Activated CD4-positive, alpha-beta T cell treated with anti-CD3 and anti-CD28 coated beads, Interleukin-2, amount 10 ng/mL, durations not matched to agents 7 days and 5 days (primary cell): ENCODE measurements around the gene FAM241B. TPM values are rescaled to one million over a fixed set of nuclear protein-coding genes. Genes with fewer than 3 reads are reported as not detected.

Experiments used
- CTCF ChIA-PET: fragments of 350-600 bp; sonication (Branson Sonifier 250); formaldehyde crosslinking; loops from one replicate; lab custom pipeline; 2021; ENCODE audit warnings: antibody characterized with exemption; lab: Charles Lee
- POLR2A ChIA-PET: fragments of 350-600 bp; sonication (Branson Sonifier 250); formaldehyde crosslinking; loops from one replicate; lab custom pipeline; 2021; ENCODE audit warnings: antibody characterized with exemption; lab: Charles Lee
- DNase-seq: peaks from one replicate; pipeline ENCODE4 v3.0.0-alpha.2; 2020
- H3K27ac Mint-ChIP-seq: one replicate; pipeline ENCODE4 v1.8.0; 2021; ENCODE audit warnings: mild to moderate bottlenecking, moderate library complexity, mixed read lengths
- H3K27me3 Mint-ChIP-seq: one replicate; pipeline ENCODE4 v1.8.0; 2021; ENCODE audit warnings: mixed read lengths
- H3K36me3 Mint-ChIP-seq: one replicate; pipeline ENCODE4 v1.8.0; 2021; ENCODE audit warnings: low read depth, mixed read lengths
- H3K4me1 Mint-ChIP-seq: one replicate; pipeline ENCODE4 v1.8.0; 2021; ENCODE audit warnings: mixed read lengths
- H3K4me3 Mint-ChIP-seq: one replicate; pipeline ENCODE4 v1.8.0; 2021; ENCODE audit warnings: mild to moderate bottlenecking, moderate library complexity, mixed read lengths
- H3K9me3 Mint-ChIP-seq: one replicate; pipeline ENCODE4 v1.8.0; 2021; ENCODE audit warnings: mixed read lengths
- total RNA-seq, 2 experiments: library from RNA; stranded (reverse); gene quantifications; one replicate each; pipeline ENCODE4 v1.2.3, GENCODE V29; 2021

The FAM241B gene
- total RNA-seq, 2 experiments from 2014 or later = 3.4 to 4.2 TPM

DNA sequence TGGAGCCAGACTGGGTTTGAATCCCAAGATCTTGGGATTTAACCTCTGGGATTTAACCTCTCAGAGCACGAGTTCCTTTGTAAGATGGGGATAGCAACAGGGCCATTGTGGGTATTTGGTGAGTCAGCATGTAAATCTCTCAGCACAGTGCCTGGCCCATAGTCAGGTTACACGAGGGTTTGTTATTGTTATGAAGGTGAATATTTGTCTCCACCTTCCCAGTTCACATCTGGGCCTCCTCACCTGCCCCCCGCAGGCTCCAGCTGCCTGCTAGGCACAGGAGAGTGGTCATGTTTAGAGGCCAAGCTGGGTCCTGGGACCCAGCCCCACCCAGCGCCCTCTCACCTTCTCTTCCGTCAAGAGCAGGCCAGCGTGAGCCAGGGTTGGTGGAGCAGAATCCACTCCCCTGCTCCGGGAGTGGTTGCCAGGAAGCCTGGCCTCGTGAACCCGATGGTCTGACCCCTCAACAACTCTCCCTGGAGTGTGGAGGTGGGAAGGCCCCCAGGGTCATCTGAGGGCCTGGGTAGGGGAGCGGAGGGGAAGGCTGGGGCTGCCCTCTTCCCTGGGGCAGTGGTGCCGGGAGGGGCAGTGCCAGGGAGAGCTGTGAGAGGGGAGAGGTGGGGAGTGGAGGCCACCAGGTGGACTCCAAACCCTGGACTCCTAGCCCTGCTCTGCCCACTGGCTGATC is 26.0 kb downstream of the FAM241B start:
- Mint-ChIP-seq H3K4me3 (no peak overlapping the region), H3K27me3 (peaks cover 15% of the 10 kb centered on the region), H3K4me1 (peaks cover 14% of the 10 kb centered on the region), H3K9me3 (no peaks in the 10 kb centered on the region), H3K27ac (no peak overlapping the region), H3K36me3 (no peaks in the 10 kb centered on the region)
- POLR2A ChIA-PET = no interaction called here
- CTCF ChIA-PET = no interaction called here
- no peak for DNase-seq

GRCh38 chr10:69656742-69657269 is 26.8 kb downstream of the FAM241B start:
- POLR2A ChIA-PET = no interaction called here
- H3K36me3 Mint-ChIP-seq = no peaks in the 10 kb centered on the region

DNA sequence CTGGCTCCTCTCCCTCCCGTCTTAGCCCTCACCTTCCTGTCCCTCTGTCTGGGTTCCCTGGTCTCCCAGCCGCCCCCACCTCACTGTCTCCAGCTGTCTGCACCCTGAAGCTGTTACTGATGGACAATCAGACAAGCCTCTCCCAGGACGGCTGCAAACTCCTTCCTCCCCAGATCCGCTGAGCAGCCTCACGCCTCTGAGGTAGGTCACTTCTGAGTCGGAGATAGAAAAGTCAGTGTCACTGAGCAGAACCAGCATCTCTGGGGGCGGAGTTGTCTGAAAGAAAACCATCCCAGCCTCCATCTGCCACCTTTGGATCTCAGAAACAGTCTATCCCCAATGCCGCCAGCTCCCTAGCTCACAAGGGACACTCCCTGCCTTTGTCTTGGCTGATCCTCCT is 27.4 kb downstream of the FAM241B start:
- ChIA-PET POLR2A (no interaction called here), CTCF (interaction anchor here (1.6 kb wide), 1 partner anchor 12 kb away, joined by 4 read pairs; no protein-coding TSS in a partner anchor)
- Mint-ChIP-seq H3K27ac (no peak overlapping the region), H3K4me3 (no peak overlapping the region), H3K4me1 (peaks cover 7% of the 10 kb centered on the region), H3K36me3 (no peaks in the 10 kb centered on the region), H3K9me3 (no peaks in the 10 kb centered on the region), H3K27me3 (peaks cover 15% of the 10 kb centered on the region)
- DNase-seq = no peak

More at GRCh38 chr10:69656742-69657269, 26.8 kb downstream of the FAM241B start:
- Mint-ChIP-seq H3K4me1 (peaks cover 8% of the 10 kb centered on the region), H3K4me3 (no peak overlapping the region), H3K27me3 (peaks cover 15% of the 10 kb centered on the region), H3K27ac (no peak overlapping the region), H3K9me3 (no peaks in the 10 kb centered on the region)
- CTCF ChIA-PET = interaction anchor here (1.6 kb wide), 1 partner anchor 12 kb away, joined by 4 read pairs; no protein-coding TSS in a partner anchor
- no peak for DNase-seq

DNA sequence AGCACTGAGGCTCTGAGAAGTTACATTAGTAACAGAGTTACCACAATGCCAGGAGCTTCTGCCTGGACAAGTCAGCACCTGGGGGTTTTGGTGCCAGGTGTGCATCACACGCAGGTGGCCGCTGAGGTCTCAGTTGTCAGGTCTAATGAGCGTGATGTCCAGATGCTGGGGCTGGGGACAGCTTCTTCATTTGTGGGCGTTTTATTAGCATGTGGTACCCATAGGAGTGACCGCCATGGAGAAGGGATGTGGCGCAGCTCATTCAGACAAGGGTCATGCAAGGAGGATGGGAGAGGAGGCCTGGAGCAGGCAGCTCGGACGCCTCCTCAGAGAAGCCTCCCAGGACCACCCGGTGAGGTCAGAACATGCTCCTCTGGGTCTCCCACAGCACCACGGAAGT is 27.8 kb downstream of the FAM241B start:
- Mint-ChIP-seq H3K27ac (no peak overlapping the region), H3K4me1 (peaks cover 7% of the 10 kb centered on the region), H3K36me3 (no peaks in the 10 kb centered on the region), H3K9me3 (no peaks in the 10 kb centered on the region), H3K27me3 (peaks cover 15% of the 10 kb centered on the region), H3K4me3 (no peak overlapping the region)
- ChIA-PET POLR2A (no interaction called here), CTCF (interaction anchor here (1.6 kb wide), 1 partner anchor 13 kb away, joined by 4 read pairs; no protein-coding TSS in a partner anchor)
- DNase-seq = no peak

DNA sequence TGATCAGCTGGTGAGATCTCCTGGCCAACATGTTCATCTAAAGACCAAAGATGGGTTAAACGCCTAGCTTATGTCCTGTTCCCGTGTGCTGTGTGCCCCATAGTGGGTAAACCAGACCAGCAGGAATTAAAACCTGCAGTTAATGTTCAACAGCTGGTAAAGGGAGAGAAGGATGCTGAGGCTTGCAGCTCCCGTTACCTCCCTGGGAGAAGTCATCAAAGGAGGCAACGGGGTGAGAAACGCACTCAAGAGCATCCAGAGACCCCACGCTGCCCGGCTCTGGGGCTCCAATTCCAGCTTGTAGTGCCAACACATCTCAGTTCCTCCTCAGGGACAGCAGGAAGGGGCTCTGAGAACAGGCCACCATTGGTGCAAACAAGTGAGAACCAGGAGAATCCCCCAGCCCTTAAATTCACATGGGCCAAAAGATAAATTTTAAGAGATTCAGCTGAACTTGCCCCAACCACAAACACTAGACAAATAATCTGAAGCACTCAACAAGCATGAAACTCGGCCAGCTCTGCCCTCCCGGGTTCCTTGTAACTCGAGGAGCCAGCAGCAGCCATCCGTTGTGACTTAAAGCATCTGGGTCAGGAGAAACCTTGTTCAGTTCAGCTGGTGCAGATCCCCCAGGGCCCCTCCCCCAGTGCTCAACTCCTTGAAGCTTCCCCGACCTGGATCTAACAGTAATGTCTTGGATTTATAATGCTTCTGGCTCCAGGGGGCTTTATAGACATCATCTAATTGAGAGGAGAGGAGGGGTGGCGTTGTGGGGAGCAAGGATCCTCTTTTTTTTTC is 29.4 kb downstream of the FAM241B start:
- Mint-ChIP-seq H3K4me3 (no peak overlapping the region), H3K4me1 (peaks cover 7% of the 10 kb centered on the region), H3K36me3 (no peaks in the 10 kb centered on the region), H3K27me3 (peaks cover 15% of the 10 kb centered on the region), H3K9me3 (no peaks in the 10 kb centered on the region), H3K27ac (no peak overlapping the region)
- ChIA-PET POLR2A (no interaction called here), CTCF (interaction anchor here (0.9 to 1.0 kb wide), 2 partner anchors 12 to 25 kb away, joined by 3 to 8 read pairs; no protein-coding TSS in a partner anchor)
- no peak for DNase-seq

DNA sequence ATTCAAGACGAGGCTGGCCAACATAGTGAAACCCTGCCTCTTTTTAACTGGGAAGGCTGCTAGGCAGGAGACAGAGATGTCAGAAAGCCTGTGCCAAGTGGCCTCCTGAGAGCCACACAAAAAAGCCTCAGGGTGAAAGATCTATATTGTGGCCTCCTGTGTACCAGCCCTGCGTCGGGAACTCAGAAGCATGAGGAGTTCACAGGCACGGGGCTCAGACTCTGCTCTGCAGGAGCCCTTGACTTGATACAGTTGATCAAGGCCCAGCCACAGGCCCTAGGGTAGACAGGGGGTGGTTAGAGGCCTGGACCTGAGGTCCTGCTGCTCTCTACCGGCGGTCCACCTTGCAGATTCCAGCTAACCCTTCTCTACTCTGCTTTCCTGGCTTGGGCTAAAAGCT is 30.2 kb downstream of the FAM241B start:
- Mint-ChIP-seq H3K4me3 (no peak overlapping the region), H3K27ac (no peak overlapping the region), H3K27me3 (peaks cover 14% of the 10 kb centered on the region), H3K36me3 (no peaks in the 10 kb centered on the region), H3K4me1 (peaks cover 7% of the 10 kb centered on the region), H3K9me3 (no peaks in the 10 kb centered on the region)
- ChIA-PET POLR2A (no interaction called here), CTCF (interaction anchor here (0.9 kb wide), 1 partner anchor 26 kb away, joined by 3 read pairs; no protein-coding TSS in a partner anchor)
- DNase-seq = no peak

DNA sequence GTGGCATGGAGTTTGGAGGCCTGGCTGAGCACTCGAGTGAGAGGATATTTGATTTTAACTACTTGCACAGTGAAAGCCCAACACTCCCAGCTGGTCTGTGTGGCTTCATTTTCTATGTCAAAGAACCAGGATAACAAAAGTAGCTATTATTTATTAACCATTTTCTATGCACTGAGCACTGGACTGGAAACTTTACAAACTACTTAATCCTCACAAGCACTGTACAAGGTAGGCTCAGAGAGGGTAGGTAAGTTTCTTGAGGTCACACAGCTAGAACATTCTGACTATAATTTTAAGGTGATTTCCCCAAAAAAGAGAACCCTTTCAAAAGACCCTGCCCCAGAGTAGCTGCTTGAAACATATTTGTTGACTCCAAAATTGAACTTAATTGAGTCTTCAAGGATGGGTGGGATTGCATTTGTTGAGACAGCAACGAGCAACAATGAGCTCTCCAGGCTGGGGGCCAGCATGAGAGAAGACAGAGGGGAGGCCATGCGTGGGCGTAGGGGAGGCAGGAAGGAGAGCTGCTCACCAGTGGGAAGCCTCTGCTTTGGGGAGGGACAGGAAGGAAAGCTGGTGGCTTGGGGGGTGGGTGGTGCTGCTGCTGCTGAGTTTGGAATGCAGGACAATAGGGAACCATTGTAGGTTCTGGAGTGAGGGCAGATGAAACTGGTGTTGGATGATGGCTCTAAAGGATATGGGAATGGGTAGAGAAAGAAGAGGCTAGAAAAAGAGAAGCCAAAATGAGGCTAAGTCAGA is 31.5 kb downstream of the FAM241B start:
- POLR2A ChIA-PET = no interaction called here
- peaks cover 11% of the 10 kb centered on the region for H3K27me3 Mint-ChIP-seq
- no peak for DNase-seq
- H3K36me3 Mint-ChIP-seq = no peaks in the 10 kb centered on the region
- H3K27ac Mint-ChIP-seq = no peak overlapping the region
- H3K4me3 Mint-ChIP-seq = no peak overlapping the region
- CTCF ChIA-PET = interaction anchor here (0.6 to 0.8 kb wide), 2 partner anchors 215 to 246 kb away, joined by 5 to 6 read pairs; no protein-coding TSS in a partner anchor
- no peaks in the 10 kb centered on the region for H3K9me3 Mint-ChIP-seq
- H3K4me1 Mint-ChIP-seq = peaks cover 4% of the 10 kb centered on the region

DNA sequence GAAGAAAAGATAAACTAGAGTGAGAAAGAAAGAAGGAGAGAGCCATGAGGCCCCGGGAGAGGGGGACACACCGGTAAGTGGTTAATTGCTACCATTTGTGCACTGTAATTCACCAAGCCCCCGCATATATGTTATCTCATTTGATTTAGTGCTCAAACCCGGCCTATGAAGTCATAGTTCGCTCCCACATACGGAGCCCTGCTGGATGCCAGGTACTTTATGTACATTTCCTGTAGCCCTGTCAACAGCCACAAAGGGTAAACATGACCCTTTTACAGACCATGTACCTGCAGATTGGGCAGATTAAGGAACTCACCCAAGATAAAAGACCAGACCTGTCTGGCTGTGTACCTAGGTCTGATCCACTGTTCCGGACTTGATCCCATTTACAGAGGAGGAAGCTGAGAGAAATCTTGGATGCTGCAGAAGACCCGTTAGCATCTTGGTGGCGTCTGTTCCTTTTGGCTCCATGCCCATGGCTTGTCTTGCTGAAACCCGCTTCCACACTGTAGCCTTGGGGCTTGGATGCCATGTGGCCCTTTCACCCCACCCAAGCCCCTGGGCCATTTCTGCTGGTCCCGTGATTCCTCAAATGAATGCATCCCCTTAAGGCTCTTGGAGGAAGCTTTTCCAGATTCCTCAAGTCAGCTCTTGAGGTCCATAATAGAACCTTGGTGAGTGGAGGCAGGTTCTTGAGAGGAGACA is 32.3 kb downstream of the FAM241B start:
- ChIA-PET CTCF (interaction anchor here (0.6 to 3.2 kb wide), 3 partner anchors 12 to 247 kb away, joined by 3 to 9 read pairs (median 5); no protein-coding TSS in a partner anchor), POLR2A (no interaction called here)
- Mint-ChIP-seq H3K4me3 (no peak overlapping the region), H3K27ac (no peak overlapping the region), H3K9me3 (no peaks in the 10 kb centered on the region), H3K36me3 (no peaks in the 10 kb centered on the region), H3K4me1 (peaks cover 4% of the 10 kb centered on the region), H3K27me3 (peaks cover 10% of the 10 kb centered on the region)
- DNase-seq = no peak

- no peak for DNase-seq
- Mint-ChIP-seq H3K4me3 (no peak overlapping the region), H3K36me3 (no peaks in the 10 kb centered on the region), H3K27ac (no peak overlapping the region), H3K4me1 (peaks cover 4% of the 10 kb centered on the region), H3K9me3 (no peaks in the 10 kb centered on the region), H3K27me3 (peaks cover 6% of the 10 kb centered on the region)
- ChIA-PET CTCF (interaction anchor here (0.8 to 3.2 kb wide), 3 partner anchors 11 to 31 kb away, joined by 3 to 9 read pairs (median 4); no protein-coding TSS in a partner anchor), POLR2A (no interaction called here)
Measured at GRCh38 chr10:69662901-69663300, 32.9 kb downstream of the FAM241B start.

- CTCF ChIA-PET = interaction anchor here (0.6 to 3.2 kb wide), 4 partner anchors 11 to 238 kb away, joined by 3 to 9 read pairs (median 4); no protein-coding TSS in a partner anchor
- H3K9me3 Mint-ChIP-seq = no peaks in the 10 kb centered on the region
- no peak overlapping the region for H3K4me3 Mint-ChIP-seq
- H3K36me3 Mint-ChIP-seq = no peaks in the 10 kb centered on the region
- H3K4me1 Mint-ChIP-seq = peaks cover 4% of the 10 kb centered on the region
- no peak for DNase-seq
- no peak overlapping the region for H3K27ac Mint-ChIP-seq
- H3K27me3 Mint-ChIP-seq = peaks cover 2% of the 10 kb centered on the region
- POLR2A ChIA-PET = interaction anchor here (0.6 kb wide), 1 partner anchor 75 kb away, joined by 3 read pairs; no protein-coding TSS in a partner anchor
Measured at GRCh38 chr10:69663369-69663947, 33.4 kb downstream of the FAM241B start.

GRCh38 chr10:69665474-69666320 is 35.6 kb downstream of the FAM241B start:
- H3K4me3 Mint-ChIP-seq = no peak overlapping the region
- peaks cover 2% of the 10 kb centered on the region for H3K27me3 Mint-ChIP-seq
- DNase-seq = no peak
- no peaks in the 10 kb centered on the region for H3K9me3 Mint-ChIP-seq
- ChIA-PET POLR2A (no interaction called here), CTCF (interaction anchor here (3.2 kb wide), 1 partner anchor 9 kb away, joined by 9 read pairs; no protein-coding TSS in a partner anchor)
- no peaks in the 10 kb centered on the region for H3K36me3 Mint-ChIP-seq
- H3K4me1 Mint-ChIP-seq = peaks cover 4% of the 10 kb centered on the region
- no peak overlapping the region for H3K27ac Mint-ChIP-seq
